Left ventricle myocardium inferior (tissue), 1 donor: ENCODE data around the gene UNC93A. TPM values are rescaled to one million over a fixed set of nuclear protein-coding genes. Genes with fewer than 3 reads are reported as not detected.
"Not testable (repeated sequence)": the region's sequence is repeated elsewhere in the genome, so short reads cannot be mapped to it uniquely, and the experiment has no call there.

Source experiments
- DNase-seq: peaks from one replicate; pipeline ENCODE4 v3.0.0-alpha.2; 2020
- H3K27ac ChIP-seq: fragments of 200-600 bp; replicated peaks from 2 replicates; pipeline ENCODE4 v1.8.0; 2021
- H3K27me3 ChIP-seq: fragments of 200-600 bp; 2 replicates; pipeline ENCODE4 v1.8.0; 2021; ENCODE audit warnings: low read depth
- H3K36me3 ChIP-seq: fragments of 200-600 bp; 2 replicates; pipeline ENCODE4 v1.8.0; 2021
- H3K4me1 ChIP-seq: fragments of 200-600 bp; 2 replicates; pipeline ENCODE4 v1.8.0; 2021
- H3K4me3 ChIP-seq: fragments of 200-600 bp; 2 replicates; pipeline ENCODE4 v1.8.0; 2021; ENCODE audit warnings: mild to moderate bottlenecking, moderate library complexity
- H3K9me3 ChIP-seq: fragments of 200-600 bp; replicated peaks from 2 replicates; pipeline ENCODE4 v1.8.0; 2021
- CTCF ChIP-seq: fragments of 200-600 bp; IDR thresholded peaks from 2 replicates; pipeline ENCODE4 v1.8.0; 2021; ENCODE audit warnings: antibody characterized with exemption, mild to moderate bottlenecking, borderline replicate concordance
- intact Hi-C: fragments of 100-400 bp; cut with micrococcal nuclease; formaldehyde crosslinking; loops from one replicate; pipeline ENCODE4 v1.11.0; 2022
- long read RNA-seq: library from polyadenylated mRNA; unstranded; transcript quantifications from one replicate; pipeline ENCODE4 v2.0.0, GENCODE V29; 2021
- total RNA-seq: library from RNA; stranded (reverse); fragmentation: NEBNext Ultra II Directional; extraction: Animal tissue kit (Norgen Biotek cat#: 25700); gene quantifications from one replicate; pipeline ENCODE4 v1.2.1, GENCODE V29; 2021
- donor health status: DM: no; HTN: yes; CAD: no; lungs with severe emphysema.

The UNC93A gene
- not detected for total RNA-seq
- long read RNA-seq, result 0 reads

GRCh38 chr6:167290786-167291622 is at the start of gene UNC93A:
TSS of gene UNC93A (plus strand) at chr6:167291315. CDS start at chr6:167291490, 175 bp downstream.
- intact Hi-C loops, result no loop called here
- no peak within 1 kb of the TSS for H3K27ac ChIP-seq
- no peak for DNase-seq

GRCh38 chr6:167241321-167242134 is 49.6 kb upstream of the UNC93A start:
- H3K4me3 ChIP-seq, DNase-seq, H3K9me3 ChIP-seq, H3K4me1 ChIP-seq, intact Hi-C loops, H3K36me3 ChIP-seq, H3K27ac ChIP-seq: not testable (repeated sequence)
- peaks cover 23% of the 10 kb centered on the region for H3K27me3 ChIP-seq

More at GRCh38 chr6:167290786-167291622, at the start of gene UNC93A:
- no peak within 1 kb of the TSS for H3K4me3 ChIP-seq
- no peaks in the 10 kb centered on the region for H3K4me1 ChIP-seq
- TF ChIP-seq CTCF, result no peak
- no peaks in the 10 kb centered on the region for H3K36me3 ChIP-seq
- H3K9me3 ChIP-seq, result no peaks in the 10 kb centered on the region
- H3K27me3 ChIP-seq, result peaks cover 3% of the 10 kb centered on the region

- H3K4me3 ChIP-seq, H3K4me1 ChIP-seq, H3K27ac ChIP-seq, intact Hi-C loops, H3K9me3 ChIP-seq, H3K36me3 ChIP-seq, DNase-seq: not testable (repeated sequence)
- H3K27me3 ChIP-seq, result peaks cover 29% of the 10 kb centered on the region
Measured at GRCh38 chr6:167242135-167242506, 49.0 kb upstream of the UNC93A start.

GRCh38 chr6:167242511-167243051 is 48.5 kb upstream of the UNC93A start:
- DNase-seq, H3K27ac ChIP-seq, H3K4me1 ChIP-seq, H3K9me3 ChIP-seq, intact Hi-C loops, H3K4me3 ChIP-seq, H3K36me3 ChIP-seq: not testable (repeated sequence)
- H3K27me3 ChIP-seq, result peaks cover 33% of the 10 kb centered on the region

- Histone ChIP-seq H3K36me3 (no peaks in the 10 kb centered on the region), H3K27me3 (peaks cover 49% of the 10 kb centered on the region), H3K9me3 (no peaks in the 10 kb centered on the region), H3K27ac (no peak overlapping the region), H3K4me1 (no peaks in the 10 kb centered on the region), H3K4me3 (no peak overlapping the region)
- TF ChIP-seq CTCF, result no peak
- DNase-seq, result no peak
- intact Hi-C loops, result no loop called here
Measured at GRCh38 chr6:167244064-167244960, 46.8 kb upstream of the UNC93A start.

- intact Hi-C loops, result no loop called here
- no peaks in the 10 kb centered on the region for H3K4me1 ChIP-seq
- no peak overlapping the region for H3K4me3 ChIP-seq
- no peak for DNase-seq
- H3K36me3 ChIP-seq, result no peaks in the 10 kb centered on the region
- no peak for TF ChIP-seq CTCF
- H3K27ac ChIP-seq, result no peak overlapping the region
- H3K9me3 ChIP-seq, result no peaks in the 10 kb centered on the region
- H3K27me3 ChIP-seq, result peaks cover 55% of the 10 kb centered on the region
Measured at GRCh38 chr6:167244991-167245390, 46.1 kb upstream of the UNC93A start.
